Parathyroid adenoma (tissue), 2 donors: ENCODE measurements around the gene SATB1.

ENCODE experiments used
- H2AFZ ChIP-seq: fragments of 300-600 bp; sonication (generic); one replicate; pipeline ENCODE4 v1.7.0; 2017; ENCODE audit warnings: antibody characterized with exemption, mild to moderate bottlenecking
- H3K27ac ChIP-seq: fragments of 300-600 bp; sonication (generic); one replicate; pipeline ENCODE4 v1.7.0; 2017
- H3K27me3 ChIP-seq: fragments of 300-600 bp; sonication (generic); one replicate; pipeline ENCODE4 v1.7.0; 2017; ENCODE audit warnings: low read length; ENCODE audit not compliant: control insufficient read depth, insufficient read depth
- H3K36me3 ChIP-seq: fragments of 300-600 bp; sonication (generic); one replicate; pipeline ENCODE4 v1.7.0; 2017; ENCODE audit warnings: low read length; ENCODE audit not compliant: control insufficient read depth, insufficient read depth
- H3K4me1 ChIP-seq: fragments of 300-600 bp; sonication (generic); one replicate; pipeline ENCODE4 v1.7.0; 2017; ENCODE audit warnings: control low read depth
- H3K4me2 ChIP-seq: fragments of 300-600 bp; sonication (generic); one replicate; pipeline ENCODE4 v1.7.0; 2017; ENCODE audit warnings: low read length
- H3K4me3 ChIP-seq: fragments of 300-600 bp; sonication (generic); one replicate; pipeline ENCODE4 v1.7.0; 2017; ENCODE audit warnings: low read depth, low read length
- H3K79me2 ChIP-seq: fragments of 300-600 bp; sonication (generic); one replicate; pipeline ENCODE4 v1.7.0; 2017; ENCODE audit warnings: control low read depth
- H3K9ac ChIP-seq: fragments of 300-600 bp; sonication (generic); one replicate; pipeline ENCODE4 v1.7.0; 2017; ENCODE audit warnings: mild to moderate bottlenecking
- H3K9me3 ChIP-seq: fragments of 300-600 bp; sonication (generic); one replicate; pipeline ENCODE4 v1.7.0; 2017; ENCODE audit warnings: low read length; ENCODE audit not compliant: control insufficient read depth
- CTCF ChIP-seq: fragments of 300-600 bp; sonication (generic); IDR thresholded peaks from one replicate; pipeline ENCODE4 v1.7.0; 2017; ENCODE audit warnings: antibody characterized with exemption, mild to moderate bottlenecking
- donor health status: primary hyperparathyroidism.

SATB1 gene

GRCh38 chr3:18405141-18405540, 20.0 kb downstream of the SATB1 start:
- peaks cover 10% of the 10 kb centered on the region for H3K4me1 ChIP-seq
- H3K36me3 ChIP-seq = no peaks in the 10 kb centered on the region
- no peaks in the 10 kb centered on the region for H3K79me2 ChIP-seq
- TF ChIP-seq CTCF = no peak
- H3K4me2 ChIP-seq = no peak overlapping the region
- H3K9me3 ChIP-seq = no peaks in the 10 kb centered on the region
- H3K27me3 ChIP-seq = no peaks in the 10 kb centered on the region
- no peak overlapping the region for H3K27ac ChIP-seq
- no peak overlapping the region for H2AFZ ChIP-seq
- no peak overlapping the region for H3K4me3 ChIP-seq
- no peak overlapping the region for H3K9ac ChIP-seq

- Histone ChIP-seq H2AFZ (peak overlapping the region; percentile 4), H3K27me3 (no peaks in the 10 kb centered on the region), H3K9ac (no peak overlapping the region), H3K4me3 (no peak overlapping the region), H3K27ac (no peak overlapping the region), H3K36me3 (no peaks in the 10 kb centered on the region), H3K4me1 (peaks cover 10% of the 10 kb centered on the region), H3K9me3 (no peaks in the 10 kb centered on the region), H3K79me2 (no peaks in the 10 kb centered on the region), H3K4me2 (no peak overlapping the region)
- TF ChIP-seq CTCF = no peak
Measured at GRCh38 chr3:18403061-18403460, 22.1 kb downstream of the SATB1 start.

GRCh38 chr3:18402239-18402799, 22.8 kb downstream of the SATB1 start:
- Histone ChIP-seq H3K27ac (no peak overlapping the region), H3K36me3 (no peaks in the 10 kb centered on the region), H3K9ac (no peak overlapping the region), H3K4me1 (peaks cover 10% of the 10 kb centered on the region), H3K27me3 (no peaks in the 10 kb centered on the region), H3K4me2 (no peak overlapping the region), H3K9me3 (no peaks in the 10 kb centered on the region), H3K4me3 (no peak overlapping the region), H2AFZ (peak overlapping the region; percentile 33), H3K79me2 (no peaks in the 10 kb centered on the region)
- no peak for TF ChIP-seq CTCF

GRCh38 chr3:18401300-18401961, 23.7 kb downstream of the SATB1 start:
- Histone ChIP-seq H3K4me3 (no peak overlapping the region), H3K27me3 (no peaks in the 10 kb centered on the region), H3K36me3 (no peaks in the 10 kb centered on the region), H3K79me2 (no peaks in the 10 kb centered on the region), H3K9me3 (no peaks in the 10 kb centered on the region), H3K4me1 (peaks cover 10% of the 10 kb centered on the region), H3K9ac (no peak overlapping the region), H2AFZ (no peak overlapping the region), H3K4me2 (no peak overlapping the region), H3K27ac (no peak overlapping the region)
- no peak for TF ChIP-seq CTCF

- Histone ChIP-seq H2AFZ (no peak overlapping the region), H3K4me1 (peaks cover 10% of the 10 kb centered on the region), H3K9ac (no peak overlapping the region), H3K9me3 (no peaks in the 10 kb centered on the region), H3K4me2 (no peak overlapping the region), H3K27me3 (no peaks in the 10 kb centered on the region), H3K79me2 (no peaks in the 10 kb centered on the region), H3K4me3 (no peak overlapping the region), H3K36me3 (no peaks in the 10 kb centered on the region), H3K27ac (no peak overlapping the region)
- no peak for TF ChIP-seq CTCF
Measured at GRCh38 chr3:18398448-18398847, 26.7 kb downstream of the SATB1 start.
